NAMALWA (cell line): ENCODE results near the gene ZNF618.

Experiments
- DNase-seq: peaks from one replicate; pipeline ENCODE4 v3.0.0-alpha.2; 2015; ENCODE audit warnings: low spot score

The ZNF618 gene

GRCh38 chr9:113934829-113935676 is 58.9 kb downstream of the ZNF618 start:
- no peak for DNase-seq

- no peak for DNase-seq
These were observed 59.7 kb downstream of the ZNF618 start for GRCh38 chr9:113935677-113936380.

- no peak for DNase-seq
These were observed 64.0 kb downstream of the ZNF618 start for GRCh38 chr9:113940077-113940476.

- no peak for DNase-seq
These were observed 64.9 kb downstream of the ZNF618 start for GRCh38 chr9:113941056-113941455.

GRCh38 chr9:113941526-113941925 is 65.4 kb downstream of the ZNF618 start:
- DNase-seq, result no peak

GRCh38 chr9:113943112-113944009 is 67.3 kb downstream of the ZNF618 start:
- no peak for DNase-seq

- DNase-seq, result no peak
These were observed 69.7 kb downstream of the ZNF618 start for GRCh38 chr9:113945784-113946183.

GRCh38 chr9:113946496-113947115 is 70.5 kb downstream of the ZNF618 start:
- DNase-seq, result no peak

GRCh38 chr9:113947941-113948340 is 71.8 kb downstream of the ZNF618 start:
- DNase-seq, result no peak

GRCh38 chr9:113948891-113949570 is 72.9 kb downstream of the ZNF618 start:
- no peak for DNase-seq

GRCh38 chr9:113949571-113950078 is 73.5 kb downstream of the ZNF618 start:
- no peak for DNase-seq

- no peak for DNase-seq
These were observed 74.3 kb downstream of the ZNF618 start for GRCh38 chr9:113950195-113951031.

- no peak for DNase-seq
These were observed 74.9 kb downstream of the ZNF618 start for GRCh38 chr9:113951032-113951372.

GRCh38 chr9:113952676-113953075 is 76.6 kb downstream of the ZNF618 start:
- no peak for DNase-seq

GRCh38 chr9:113953531-113953930 is 77.4 kb downstream of the ZNF618 start:
- no peak for DNase-seq

- DNase-seq, result no peak
These were observed 78.5 kb downstream of the ZNF618 start for GRCh38 chr9:113954591-113954990.

- DNase-seq, result no peak
These were observed 79.1 kb downstream of the ZNF618 start for GRCh38 chr9:113955076-113955752.

GRCh38 chr9:113956901-113957300 is 80.8 kb downstream of the ZNF618 start:
- no peak for DNase-seq

- no peak for DNase-seq
These were observed 81.2 kb downstream of the ZNF618 start for GRCh38 chr9:113957351-113957750.
